ENCODE results near the gene HIC1.

HIC1 gene

GRCh38 chr17:2048805-2049204 is 6.1 kb upstream of the HIC1 start:
- no peak for DNase-seq

- DNase-seq: peak; percentile 91
These were observed 5.3 kb upstream of the HIC1 start for GRCh38 chr17:2049333-2050299.

GRCh38 chr17:2050300-2051060 is 4.4 kb upstream of the HIC1 start:
- peak; percentile 62 to 72 for DNase-seq

- DNase-seq: peak in 1 of 2 experiments; percentile 24
These were observed 3.6 kb upstream of the HIC1 start for GRCh38 chr17:2051061-2051932.

DNA sequence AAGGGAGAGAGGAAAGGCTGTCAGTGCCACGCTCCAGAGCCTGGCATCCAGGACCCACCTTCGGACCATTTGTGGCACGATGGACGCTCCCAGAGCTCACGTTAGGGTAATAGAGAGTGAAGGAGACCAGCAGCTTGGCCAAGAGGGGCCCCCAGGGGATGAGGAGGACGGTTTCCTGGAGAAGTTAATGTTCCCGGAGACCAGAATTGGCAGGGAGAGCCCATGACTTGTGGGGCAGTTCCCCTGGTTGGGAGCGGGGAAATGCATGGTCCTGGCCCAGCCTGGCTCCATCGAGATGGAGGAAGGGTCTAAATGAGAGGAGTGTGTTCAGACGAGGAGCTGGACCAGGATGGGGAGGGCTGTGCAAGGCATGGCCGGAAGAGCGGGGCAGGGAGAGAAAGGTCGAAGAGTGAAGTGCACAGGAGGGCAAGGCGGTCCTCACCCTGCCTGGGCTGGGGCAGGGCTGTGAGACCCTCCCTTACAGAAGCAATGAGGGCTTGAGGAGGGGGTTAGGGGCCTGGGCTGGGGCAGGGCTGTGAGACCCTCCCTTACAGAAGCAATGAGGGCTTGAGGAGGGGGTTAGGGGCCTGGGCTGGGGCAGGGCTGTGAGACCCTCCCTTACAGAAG is 2.9 kb upstream of the HIC1 start:
- DNase-seq: no peak

GRCh38 chr17:2053380-2054261 is 1.3 kb upstream of the HIC1 start:
- peak; percentile 81 to 84 for DNase-seq

DNA sequence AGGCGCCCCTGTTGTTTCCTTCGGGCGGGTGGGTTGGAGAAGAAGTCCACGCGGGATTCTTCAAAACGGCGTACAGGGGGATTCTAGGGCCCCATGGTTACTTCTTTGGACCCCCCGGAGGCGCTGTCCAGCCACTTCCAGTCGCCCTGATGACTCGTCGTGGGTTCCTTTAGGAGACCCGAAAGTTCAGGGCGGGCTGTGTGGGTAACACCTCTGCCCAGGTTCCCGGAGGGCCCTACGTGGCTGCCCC is 716 bp upstream of the HIC1 start:
- peak in 1 of 2 experiments; percentile 56 for DNase-seq

DNA sequence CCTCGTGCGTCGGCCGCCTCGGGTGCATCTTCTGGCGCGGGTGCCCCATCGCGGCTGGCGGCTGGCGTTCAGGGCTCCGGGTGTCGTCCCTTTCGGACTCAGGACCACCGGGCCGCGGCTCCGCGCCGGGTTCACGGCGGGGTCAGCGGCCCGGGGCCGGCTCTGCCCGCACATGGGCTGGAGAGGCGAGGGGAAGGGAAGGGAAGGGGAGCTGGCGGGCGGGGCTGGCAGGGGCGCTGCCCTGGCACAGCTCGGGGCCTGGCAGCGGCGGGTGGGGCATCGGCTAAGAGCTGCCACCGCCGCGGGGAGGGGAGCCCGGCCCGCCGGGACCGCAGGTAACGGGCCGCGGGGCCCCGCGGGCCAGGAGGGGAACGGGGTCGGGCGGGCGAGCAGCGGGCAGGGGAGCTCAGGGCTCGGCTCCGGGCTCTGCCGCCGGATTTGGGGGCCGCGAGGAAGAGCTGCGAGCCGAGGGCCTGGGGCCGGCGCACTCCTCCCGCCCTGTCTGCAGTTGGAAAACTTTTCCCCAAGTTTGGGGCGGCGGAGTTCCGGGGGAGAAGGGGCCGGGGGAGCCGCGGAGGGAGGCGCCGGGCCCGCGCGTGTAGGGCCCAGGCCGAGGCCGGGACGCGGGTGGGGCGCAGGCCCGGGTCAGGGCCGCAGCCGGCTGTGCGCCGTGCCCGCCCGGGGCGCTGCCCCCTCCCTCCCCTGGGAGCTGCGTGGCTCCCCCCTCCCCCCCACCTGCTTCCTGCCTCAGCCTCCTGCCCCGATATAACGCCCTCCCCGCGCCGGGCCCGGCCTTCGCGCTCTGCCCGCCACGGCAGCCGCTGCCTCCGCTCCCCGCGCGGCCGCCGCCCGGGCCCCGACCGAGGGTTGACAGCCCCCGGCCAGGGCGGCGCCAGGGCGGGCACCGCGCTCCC is 646 bp downstream of the HIC1 start:
- DNase-seq: peak; percentile 53 to 54

DNA sequence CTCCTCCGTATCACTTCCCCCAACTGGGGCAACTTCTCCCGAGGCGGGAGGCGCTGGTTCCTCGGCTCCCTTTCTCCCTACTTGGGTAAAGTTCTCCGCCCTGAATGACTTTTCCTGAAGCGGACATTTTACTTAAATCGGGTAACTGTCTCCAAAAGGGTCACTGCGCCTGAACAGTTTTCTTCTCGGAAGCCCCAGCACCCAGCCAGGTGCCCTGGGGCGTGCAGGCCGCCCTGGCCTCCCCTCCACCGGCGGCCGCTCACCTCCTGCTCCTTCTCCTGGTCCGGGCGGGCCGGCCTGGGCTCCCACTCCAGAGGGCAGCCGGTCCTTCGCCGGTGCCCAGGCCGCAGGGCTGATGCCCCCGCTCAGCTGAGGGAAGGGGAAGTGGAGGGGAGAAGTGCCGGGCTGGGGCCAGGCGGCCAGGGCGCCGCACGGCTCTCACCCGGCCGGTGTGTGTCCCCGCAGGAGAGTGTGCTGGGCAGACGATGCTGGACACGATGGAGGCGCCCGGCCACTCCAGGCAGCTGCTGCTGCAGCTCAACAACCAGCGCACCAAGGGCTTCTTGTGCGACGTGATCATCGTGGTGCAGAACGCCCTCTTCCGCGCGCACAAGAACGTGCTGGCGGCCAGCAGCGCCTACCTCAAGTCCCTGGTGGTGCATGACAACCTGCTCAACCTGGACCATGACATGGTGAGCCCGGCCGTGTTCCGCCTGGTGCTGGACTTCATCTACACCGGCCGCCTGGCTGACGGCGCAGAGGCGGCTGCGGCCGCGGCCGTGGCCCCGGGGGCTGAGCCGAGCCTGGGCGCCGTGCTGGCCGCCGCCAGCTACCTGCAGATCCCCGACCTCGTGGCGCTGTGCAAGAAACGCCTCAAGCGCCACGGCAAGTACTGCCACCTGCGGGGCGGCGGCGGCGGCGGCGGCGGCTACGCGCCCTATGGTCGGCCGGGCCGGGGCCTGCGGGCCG is 1.6 kb downstream of the HIC1 start:
- peak; percentile 53 to 61 for DNase-seq

DNA sequence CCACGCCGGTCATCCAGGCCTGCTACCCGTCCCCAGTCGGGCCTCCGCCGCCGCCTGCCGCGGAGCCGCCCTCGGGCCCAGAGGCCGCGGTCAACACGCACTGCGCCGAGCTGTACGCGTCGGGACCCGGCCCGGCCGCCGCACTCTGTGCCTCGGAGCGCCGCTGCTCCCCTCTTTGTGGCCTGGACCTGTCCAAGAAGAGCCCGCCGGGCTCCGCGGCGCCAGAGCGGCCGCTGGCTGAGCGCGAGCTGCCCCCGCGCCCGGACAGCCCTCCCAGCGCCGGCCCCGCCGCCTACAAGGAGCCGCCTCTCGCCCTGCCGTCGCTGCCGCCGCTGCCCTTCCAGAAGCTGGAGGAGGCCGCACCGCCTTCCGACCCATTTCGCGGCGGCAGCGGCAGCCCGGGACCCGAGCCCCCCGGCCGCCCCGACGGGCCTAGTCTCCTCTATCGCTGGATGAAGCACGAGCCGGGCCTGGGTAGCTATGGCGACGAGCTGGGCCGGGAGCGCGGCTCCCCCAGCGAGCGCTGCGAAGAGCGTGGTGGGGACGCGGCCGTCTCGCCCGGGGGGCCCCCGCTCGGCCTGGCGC is 2.4 kb downstream of the HIC1 start:
- no peak for DNase-seq

- peak in 1 of 2 experiments; percentile 24 for DNase-seq
These were observed 3.1 kb downstream of the HIC1 start for GRCh38 chr17:2057760-2058585.

DNA sequence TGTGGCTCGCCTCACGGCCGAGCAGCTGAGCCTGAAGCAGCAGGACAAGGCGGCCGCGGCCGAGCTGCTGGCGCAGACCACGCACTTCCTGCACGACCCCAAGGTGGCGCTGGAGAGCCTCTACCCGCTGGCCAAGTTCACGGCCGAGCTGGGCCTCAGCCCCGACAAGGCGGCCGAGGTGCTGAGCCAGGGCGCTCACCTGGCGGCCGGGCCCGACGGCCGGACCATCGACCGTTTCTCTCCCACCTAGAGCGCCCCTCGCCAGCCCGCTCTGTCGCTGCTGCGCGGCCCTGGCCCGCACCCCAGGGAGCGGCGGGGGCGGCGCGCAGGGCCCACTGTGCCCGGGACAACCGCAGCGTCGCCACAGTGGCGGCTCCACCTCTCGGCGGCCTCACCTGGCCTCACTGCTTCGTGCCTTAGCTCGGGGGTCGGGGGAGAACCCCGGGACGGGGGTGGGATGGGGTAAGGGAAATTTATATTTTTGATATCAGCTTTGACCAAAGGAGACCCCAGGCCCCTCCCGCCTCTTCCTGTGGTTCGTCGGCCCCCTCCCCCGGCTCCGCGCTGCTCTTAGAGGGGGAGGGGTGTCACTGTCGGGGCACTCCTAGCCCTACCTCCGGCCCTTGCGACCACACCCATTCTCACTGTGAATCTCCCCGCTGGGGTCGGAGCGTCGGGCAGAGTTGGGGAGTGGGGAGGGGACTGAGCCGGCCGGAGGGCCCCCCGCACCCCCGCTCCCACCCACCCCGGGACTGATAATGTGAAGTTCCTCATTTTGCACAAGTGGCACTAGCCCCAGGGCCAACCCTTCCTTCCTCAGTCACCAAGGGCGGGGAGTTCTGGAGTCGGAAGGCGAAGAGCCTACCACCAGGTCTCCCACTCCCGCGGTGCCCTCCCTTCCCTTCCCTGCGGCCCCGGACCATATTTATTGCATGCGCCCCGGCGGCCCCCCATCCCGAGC is 4.0 kb downstream of the HIC1 start:
- DNase-seq: peak; percentile 79 to 83

DNA sequence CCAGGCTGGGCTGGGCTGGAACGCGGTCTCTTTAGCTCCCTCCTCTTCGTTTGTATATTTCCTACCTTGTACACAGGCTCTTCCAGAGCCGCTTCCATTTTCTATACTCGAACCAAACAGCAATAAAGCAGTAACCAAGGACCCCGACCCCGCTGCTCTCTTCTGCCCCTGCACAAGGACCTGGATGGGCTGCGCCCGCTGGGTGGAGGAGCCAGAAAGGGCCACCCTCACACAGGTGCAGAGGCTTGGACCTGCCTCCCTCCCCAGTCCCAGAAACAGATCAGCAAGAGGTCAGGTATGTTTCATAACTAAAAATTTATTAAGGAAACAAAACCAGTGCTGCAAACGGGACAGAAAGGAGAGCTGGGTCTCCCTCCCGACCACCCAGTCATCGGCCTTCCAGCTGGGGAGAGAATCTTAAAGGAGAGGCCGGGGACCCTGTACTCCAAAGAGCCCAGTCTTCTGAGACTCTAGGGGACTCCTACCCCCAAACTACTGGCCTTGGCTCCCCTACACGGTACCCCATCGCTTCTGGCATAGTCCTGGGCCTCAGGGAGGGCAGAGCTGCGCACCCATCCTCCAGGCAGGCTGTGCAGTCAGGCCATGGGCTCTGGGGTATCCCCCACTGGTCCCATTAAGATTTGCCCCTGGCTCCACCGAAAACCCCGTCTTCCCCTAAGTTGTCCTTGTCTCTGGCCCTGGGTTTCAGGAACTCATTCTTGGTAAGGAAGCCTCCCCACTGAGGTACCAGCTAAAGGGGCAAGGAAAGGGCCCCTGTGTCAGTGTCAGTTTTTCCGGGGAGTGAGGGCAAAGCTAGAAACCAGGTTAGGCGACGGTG is 4.9 kb downstream of the HIC1 start:
- no peak for DNase-seq

DNA sequence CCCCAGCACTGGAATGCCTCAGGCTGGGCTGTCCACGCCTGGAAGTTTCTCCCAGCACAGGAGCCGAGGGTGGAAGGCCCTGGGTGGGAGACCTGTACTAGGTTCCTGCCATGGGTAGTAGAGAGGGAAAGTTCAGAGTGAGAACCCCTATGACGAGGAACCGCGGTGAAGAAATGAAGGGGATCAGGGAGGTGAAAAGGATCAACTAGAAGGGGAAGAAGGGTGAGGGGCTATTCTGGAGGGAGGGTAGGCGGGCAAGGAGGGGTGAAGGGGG is 5.4 kb downstream of the HIC1 start:
- DNase-seq: no peak

DNA sequence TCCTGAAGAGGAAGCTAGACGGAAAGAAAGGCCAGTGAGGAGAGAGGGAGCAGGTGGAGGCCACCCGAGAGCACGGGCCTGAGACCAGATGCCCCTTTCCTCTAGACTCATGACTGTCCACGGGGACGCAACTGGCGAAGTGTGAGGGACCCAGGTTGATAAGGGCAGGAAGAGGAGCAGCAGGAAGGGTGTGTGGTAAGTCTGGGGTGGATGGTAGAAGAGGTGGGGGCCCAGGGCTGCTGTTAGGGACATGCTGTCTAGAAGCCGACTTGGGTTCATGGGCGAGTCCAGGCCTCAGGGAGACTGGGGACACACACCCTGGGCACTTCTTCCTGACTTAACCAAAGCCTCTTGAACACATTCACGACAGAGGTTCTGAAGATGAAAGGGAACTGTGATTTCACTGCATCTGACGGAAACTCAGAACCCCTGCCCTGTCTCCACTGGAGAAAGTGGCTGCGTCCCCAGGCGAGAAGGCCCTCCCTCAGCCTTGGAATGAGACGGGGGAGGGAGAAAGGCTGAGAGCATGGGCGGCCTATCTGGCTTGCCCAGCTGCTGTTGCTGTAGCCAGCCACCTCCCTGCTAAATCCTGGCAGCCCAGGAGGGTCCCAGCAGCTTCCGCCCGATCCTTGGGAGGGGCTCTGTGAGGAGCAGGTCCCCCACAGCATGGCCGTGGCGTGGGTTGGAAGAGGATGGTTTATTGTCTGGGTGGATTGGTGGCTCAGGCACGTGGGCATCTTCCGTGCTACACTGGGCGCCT is 6.0 kb downstream of the HIC1 start:
- DNase-seq: no peak
